Brain microvascular endothelial cell (primary cell): ENCODE measurements around the gene PDZD11.
"Not testable (repeated sequence)": the region's sequence is repeated elsewhere in the genome, so short reads cannot be mapped to it uniquely, and the experiment has no call there.

Experiments
- DNase-seq: peaks from one replicate; pipeline ENCODE4 v3.0.0-alpha.2; 2020
- H3K27ac ChIP-seq: fragments of 250-450 bp; sonication (Bioruptor Pico); 2 replicates; pipeline ENCODE4 v1.5.1; 2020; ENCODE audit warnings: mild to moderate bottlenecking, moderate library complexity
- H3K27me3 ChIP-seq: fragments of 250-450 bp; sonication (Bioruptor Pico); replicated peaks from 2 replicates; pipeline ENCODE4 v1.5.1; 2020; ENCODE audit warnings: mild to moderate bottlenecking
- H3K36me3 ChIP-seq: fragments of 250-450 bp; sonication (Bioruptor Pico); replicated peaks from 2 replicates; pipeline ENCODE4 v1.5.1; 2020; ENCODE audit warnings: mild to moderate bottlenecking
- H3K4me3 ChIP-seq: 2 replicates; pipeline ENCODE4 v1.5.1; 2011; ENCODE audit warnings: low read depth, mild to moderate bottlenecking, control low read depth, low read length, moderate library complexity
- in situ Hi-C: cut with HindIII; loops from 2 replicates; pipeline ENCODE4 v1.10.0; 2017; ENCODE audit warnings: low sequenced_read_pairs, low pct_ligation_motif_present
- TF ChIP-seq, protein P1 (sequence below): IDR thresholded peaks from 2 replicates; pipeline ENCODE4 v1.5.1; 2011; ENCODE audit warnings: low read depth, mild to moderate bottlenecking, moderate library complexity, low read length, control low read depth, inconsistent platforms; ENCODE audit errors: missing control alignments

PDZD11 gene

DNA sequence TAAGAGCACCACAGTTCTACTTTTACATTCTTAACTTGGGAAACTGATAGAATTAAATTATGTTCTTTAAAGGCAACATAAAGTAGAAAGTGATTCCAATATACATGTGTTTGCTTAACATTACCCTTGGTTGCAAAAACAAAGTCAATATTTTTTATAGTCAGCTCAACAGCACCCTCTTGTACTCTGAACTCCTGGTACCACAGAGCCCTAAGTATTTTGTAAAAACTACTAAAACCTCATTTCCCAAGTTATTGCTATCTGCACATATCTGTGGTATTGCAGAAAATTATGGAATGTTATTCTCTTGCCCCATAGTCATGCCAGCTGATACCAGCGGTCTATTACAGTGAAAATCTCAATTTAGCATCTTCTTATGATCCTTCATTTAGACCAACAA is 3.1 kb upstream of the PDZD11 start:
- DNase-seq, result no peak
- H3K27ac ChIP-seq, result no peak overlapping the region
- H3K4me3 ChIP-seq, result no peak overlapping the region
- in situ Hi-C loops, result no loop called here
- H3K27me3 ChIP-seq, result no peaks in the 10 kb centered on the region
- TF ChIP-seq, protein P1, sequence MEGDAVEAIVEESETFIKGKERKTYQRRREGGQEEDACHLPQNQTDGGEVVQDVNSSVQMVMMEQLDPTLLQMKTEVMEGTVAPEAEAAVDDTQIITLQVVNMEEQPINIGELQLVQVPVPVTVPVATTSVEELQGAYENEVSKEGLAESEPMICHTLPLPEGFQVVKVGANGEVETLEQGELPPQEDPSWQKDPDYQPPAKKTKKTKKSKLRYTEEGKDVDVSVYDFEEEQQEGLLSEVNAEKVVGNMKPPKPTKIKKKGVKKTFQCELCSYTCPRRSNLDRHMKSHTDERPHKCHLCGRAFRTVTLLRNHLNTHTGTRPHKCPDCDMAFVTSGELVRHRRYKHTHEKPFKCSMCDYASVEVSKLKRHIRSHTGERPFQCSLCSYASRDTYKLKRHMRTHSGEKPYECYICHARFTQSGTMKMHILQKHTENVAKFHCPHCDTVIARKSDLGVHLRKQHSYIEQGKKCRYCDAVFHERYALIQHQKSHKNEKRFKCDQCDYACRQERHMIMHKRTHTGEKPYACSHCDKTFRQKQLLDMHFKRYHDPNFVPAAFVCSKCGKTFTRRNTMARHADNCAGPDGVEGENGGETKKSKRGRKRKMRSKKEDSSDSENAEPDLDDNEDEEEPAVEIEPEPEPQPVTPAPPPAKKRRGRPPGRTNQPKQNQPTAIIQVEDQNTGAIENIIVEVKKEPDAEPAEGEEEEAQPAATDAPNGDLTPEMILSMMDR, result no peak
- no peaks in the 10 kb centered on the region for H3K36me3 ChIP-seq

DNA sequence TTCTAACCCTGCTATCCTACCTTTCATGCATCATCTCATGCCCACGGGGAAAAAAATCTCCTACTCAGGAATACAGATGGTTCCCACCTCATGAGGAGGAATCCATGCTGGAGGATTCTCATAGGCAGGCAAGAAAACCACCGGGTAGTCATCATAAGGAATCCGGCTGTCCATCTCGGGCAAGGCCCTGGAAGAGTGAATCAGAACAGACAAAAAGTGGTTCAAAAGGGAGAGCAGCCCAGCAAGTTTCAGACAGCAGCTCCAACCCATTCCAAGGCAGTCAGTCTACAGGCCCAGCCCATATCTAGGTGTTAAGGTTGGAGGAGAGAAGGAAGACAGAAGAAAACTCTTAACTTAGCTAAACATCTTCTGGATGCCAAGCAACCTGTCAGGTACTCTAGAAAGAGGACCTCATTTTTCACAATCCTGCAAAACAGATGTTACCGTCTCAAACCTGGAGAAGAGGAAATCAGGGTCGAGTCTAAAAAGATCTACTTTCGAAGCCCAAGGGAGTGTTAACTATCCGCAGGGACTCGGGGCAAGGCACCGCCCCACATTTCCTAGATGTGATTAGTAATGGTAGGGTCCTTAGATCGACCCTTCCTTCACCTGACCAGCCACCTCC is 447 bp downstream of the PDZD11 start:
- Histone ChIP-seq H3K27ac (peak overlapping the region; percentile 45), H3K36me3 (peaks cover 4% of the 10 kb centered on the region), H3K4me3 (peak overlapping the region; percentile 82), H3K27me3 (no peaks in the 10 kb centered on the region)
- DNase-seq, result peak; percentile 11
- TF ChIP-seq, protein P1, result no peak
- in situ Hi-C loops, result no loop called here

DNA sequence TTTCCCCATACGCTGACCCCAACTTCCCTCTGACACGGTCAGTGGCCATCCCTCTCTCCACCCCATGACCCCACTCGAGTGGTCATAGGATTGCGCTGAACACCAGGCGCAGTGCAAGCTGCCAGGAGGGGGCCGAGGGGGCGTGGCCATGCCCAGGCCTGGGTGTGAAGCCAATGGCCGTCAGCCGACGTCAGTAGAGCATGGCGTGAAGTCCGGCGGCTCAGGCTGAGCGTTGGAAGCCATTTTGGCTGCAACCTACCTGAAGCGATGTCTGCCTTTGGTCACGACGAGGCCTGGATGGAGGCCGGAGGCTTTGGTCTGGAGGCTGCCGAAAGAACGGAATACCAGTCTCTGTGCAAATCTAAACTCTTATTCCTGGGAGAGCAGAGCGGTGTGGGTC is 7.8 kb downstream of the PDZD11 start, which contains the start of gene RAB41:
TSS of gene RAB41 (plus strand) at position 222 of the 400 bp plus-strand sequence. CDS start at position 268, 46 bp downstream.
- Histone ChIP-seq H3K36me3 (peaks cover under 1% of the 10 kb centered on the region), H3K27me3 (no peaks in the 10 kb centered on the region), H3K4me3 (no peak within 1 kb of the TSS), H3K27ac (no peak within 1 kb of the TSS)
- TF ChIP-seq, protein P1, result no peak
- DNase-seq, result no peak
- in situ Hi-C loops, result no loop called here

DNA sequence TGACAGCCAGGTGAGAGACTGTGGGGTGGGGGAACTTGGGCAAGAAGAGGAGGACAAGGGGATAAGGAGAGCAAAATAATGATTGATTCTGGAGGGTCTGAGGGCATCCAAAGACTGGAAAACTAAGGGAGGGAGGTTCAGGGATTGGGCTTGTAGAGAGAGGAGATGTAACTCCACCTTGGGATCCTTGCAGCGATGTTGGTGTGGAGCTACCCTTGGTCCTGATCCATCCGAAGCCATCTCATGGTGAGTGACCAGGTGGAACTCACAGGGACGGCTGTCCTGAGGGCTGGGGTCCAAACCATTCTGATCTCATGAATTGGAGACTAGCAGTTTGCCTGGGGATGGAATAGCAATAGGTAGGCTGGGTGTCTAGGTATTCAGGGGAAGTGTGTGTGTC is 9.2 kb downstream of the PDZD11 start:
- no peak overlapping the region for H3K27ac ChIP-seq
- H3K4me3 ChIP-seq, result no peak overlapping the region
- in situ Hi-C loops, result no loop called here
- TF ChIP-seq, protein P1, result no peak
- DNase-seq, result no peak
- no peaks in the 10 kb centered on the region for H3K36me3 ChIP-seq
- H3K27me3 ChIP-seq, result no peaks in the 10 kb centered on the region

DNA sequence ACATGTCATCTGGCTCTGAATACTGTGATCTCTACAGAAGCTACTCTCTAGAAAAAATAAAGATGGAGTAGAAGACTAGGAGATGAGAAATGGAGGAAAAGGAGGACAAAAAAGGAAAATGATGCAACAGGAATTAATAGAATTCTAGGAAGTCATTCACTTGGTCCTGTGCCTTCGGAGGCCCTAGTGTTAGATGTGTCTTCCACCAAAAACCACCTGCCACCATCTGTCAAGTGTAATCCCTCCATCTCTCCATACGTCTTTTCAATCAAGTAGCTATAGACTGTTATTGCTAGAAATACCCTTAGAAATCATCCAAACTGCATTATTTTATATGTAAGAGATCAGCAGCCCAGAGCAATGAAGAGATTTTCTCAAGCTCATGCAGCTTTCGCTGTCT is 10.6 kb downstream of the PDZD11 start:
- Histone ChIP-seq H3K27ac (no peak overlapping the region), H3K27me3 (no peaks in the 10 kb centered on the region), H3K4me3 (no peak overlapping the region), H3K36me3 (no peaks in the 10 kb centered on the region)
- TF ChIP-seq, protein P1, result no peak
- in situ Hi-C loops, result no loop called here
- no peak for DNase-seq

DNA sequence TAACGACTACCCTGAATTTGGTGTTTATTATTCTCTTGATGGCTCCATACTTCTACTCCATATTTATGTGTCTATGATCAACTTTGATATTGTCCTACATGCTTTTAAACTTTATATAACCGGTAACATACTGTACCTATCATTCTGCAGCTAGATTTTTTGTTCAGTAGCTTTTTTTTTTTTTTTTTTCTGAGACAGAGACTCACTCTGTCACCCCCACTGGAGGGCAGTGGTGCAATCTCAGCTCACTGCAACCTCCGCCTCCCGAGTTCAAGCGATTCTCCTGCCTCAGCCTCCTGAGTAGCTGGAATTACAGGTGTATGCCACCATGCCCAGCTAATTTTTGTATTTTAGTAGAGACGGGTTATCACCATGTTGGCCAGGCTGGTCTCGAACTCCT is 15.7 kb downstream of the PDZD11 start:
- in situ Hi-C loops, H3K36me3 ChIP-seq, H3K27me3 ChIP-seq, H3K4me3 ChIP-seq, H3K27ac ChIP-seq, DNase-seq: not testable (repeated sequence)
